ENCODE data around the gene RPL5.
A peak's percentile ranks its signal among the peaks of the same experiment; 100 is the strongest.

Gene RPL5

GRCh38 chr1:92855236-92855635, 23.4 kb downstream of the RPL5 start:
- no peak for DNase-seq (ENCODE audit: low spot score)

DNA sequence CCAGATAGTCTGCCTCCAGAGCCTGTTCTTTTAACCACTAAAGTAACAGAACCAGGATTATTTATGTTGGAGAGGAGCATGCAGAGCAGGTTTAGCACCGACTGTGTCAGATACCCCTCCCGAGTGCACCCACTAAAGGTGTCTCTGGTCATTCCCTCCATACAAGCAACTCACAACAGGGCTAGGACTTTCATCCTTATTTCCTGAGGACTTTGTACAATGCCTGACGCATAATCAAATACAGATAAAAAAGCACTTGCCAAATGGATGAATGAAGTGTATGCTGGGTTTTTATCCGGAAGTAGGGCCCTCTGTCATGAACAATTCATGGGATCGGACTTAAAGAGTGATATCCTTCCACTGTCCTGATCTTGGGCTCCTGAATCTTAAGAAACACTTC, 26.0 kb downstream of the RPL5 start:
- DNase-seq (ENCODE audit: low spot score): no peak

DNA sequence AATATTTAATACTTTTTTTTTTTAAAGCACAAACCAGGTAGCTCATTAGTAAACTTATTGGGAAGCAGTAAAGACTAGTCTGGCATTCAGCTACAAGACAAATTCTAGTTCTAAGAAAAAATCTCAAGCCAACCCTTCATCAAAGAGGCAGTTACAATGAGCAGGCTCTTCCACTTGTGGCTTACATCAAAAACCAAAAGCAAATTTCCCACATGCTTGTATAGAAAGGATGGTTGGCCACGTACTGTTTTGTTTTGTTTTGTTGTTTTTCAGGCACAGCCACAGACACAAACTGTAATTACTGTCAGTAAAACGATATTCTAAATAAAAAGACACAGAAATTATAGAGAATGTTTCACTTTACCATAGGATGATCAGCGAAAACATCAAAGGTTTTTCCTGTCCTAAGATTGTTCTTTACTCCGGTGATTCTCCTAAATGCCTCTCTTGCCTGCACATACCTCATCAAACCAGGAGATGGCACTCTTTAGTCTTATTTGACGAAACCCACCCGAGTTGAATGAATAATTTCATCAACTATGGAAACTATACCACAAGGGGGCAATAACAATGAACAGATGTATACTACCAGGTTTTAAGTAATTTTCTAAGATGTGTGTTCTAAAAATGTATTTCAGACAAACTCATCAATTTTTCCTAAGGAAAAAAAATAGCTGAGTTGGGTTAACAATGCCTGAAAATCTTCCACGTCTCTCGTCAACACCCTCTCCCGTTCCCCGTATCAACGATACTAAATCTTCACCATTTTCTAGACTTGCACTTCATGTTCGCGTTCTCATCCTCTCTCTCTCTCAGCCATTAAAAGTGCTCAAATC, 26.9 kb downstream of the RPL5 start:
- DNase-seq (ENCODE audit: low spot score): peak; percentile 77

DNA sequence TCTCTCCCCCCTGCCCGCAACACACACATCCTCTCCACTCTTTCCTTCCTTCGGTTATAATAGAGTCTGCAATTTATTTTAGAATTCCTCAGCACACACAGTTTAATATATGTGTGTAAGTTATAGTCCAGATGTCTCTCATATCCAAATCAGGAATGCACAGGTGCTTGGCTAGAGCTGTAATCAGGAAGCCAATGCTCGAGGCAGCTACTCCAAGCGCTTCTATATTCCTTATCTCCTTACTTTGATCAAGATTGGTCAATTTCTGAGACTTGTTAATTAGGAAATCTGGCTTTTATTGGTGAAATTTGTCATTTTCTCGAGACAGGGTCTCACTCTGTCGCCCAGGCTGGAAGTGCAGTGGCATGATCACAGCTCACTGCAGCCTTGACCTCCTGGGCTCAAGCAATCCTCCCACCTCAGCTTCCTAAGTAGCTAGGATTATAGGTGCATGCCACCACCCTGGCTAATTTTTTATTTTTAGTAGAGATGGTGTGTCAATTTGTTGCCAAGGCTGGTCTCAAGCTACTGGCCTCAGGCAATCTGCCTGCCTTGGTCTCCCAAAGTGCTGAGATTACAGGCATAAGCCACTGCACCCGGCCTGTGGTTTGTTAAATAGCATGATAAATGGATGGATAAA, 27.7 kb downstream of the RPL5 start:
- DNase-seq (ENCODE audit: low spot score): no peak

- DNase-seq (ENCODE audit: low spot score): no peak
Measured at GRCh38 chr1:92862605-92863004, 30.8 kb downstream of the RPL5 start.

- DNase-seq (ENCODE audit: low spot score): no peak
Measured at GRCh38 chr1:92864131-92864530, 32.3 kb downstream of the RPL5 start.

DNA sequence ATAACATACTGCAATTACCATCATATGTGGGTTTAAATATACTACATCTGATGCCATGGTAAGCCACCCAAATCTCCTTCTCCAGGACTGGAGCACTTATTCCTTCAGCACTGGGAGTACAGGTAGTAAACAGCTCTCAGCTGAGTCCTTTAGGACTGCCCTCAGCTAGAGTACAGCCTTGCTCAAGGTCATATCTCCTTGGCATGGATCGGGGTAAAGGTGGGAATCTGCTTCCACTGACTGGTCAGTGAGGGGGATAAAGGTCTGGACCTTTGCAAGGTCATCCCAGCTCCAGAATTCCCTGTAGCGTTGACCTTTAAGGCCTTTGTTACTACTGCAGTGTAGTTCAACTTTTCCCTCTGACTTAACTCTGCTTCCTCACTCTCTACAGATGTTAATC, 38.8 kb downstream of the RPL5 start:
- DNase-seq (ENCODE audit: low spot score): no peak

GRCh38 chr1:92872719-92873118, 40.9 kb downstream of the RPL5 start:
- no peak for DNase-seq (ENCODE audit: low spot score)

DNA sequence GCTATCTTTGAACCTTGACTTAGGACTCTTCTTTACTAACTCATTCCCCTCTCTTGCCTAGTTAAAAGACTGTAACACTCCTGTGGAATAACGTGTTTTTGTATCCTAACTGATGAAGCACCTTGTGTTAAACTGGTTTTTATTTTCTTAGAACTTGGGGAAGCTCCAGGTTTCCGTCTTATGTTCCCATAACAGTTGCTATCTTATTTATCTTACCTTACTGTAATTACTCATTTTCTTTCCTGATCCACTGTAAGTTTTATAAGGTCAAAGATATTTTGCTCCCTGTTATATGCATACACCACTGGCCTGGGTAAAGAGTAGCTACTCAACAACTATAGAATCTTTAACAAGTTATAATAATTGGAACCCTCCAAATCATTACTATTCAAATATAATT, 43.1 kb downstream of the RPL5 start:
- no peak for DNase-seq (ENCODE audit: low spot score)

DNA sequence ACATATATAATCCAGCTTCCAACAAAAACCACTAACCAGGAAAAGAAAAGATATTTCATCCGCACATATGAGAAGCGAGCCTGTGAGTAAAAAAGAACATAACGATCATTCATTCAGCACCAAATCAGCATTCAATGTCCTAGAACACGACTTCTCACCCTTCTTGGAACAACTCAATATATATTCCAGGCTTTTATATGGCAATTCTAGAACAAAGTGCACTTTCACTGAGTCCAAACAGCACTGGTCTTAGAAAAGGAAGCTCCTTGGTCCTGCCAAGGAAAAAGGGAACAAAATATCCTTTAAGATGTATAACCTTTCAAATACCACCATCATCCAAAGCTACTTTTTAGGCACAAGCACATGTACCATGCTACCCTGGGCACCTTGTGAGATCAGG, 44.5 kb downstream of the RPL5 start:
- no peak for DNase-seq (ENCODE audit: low spot score)

DNA sequence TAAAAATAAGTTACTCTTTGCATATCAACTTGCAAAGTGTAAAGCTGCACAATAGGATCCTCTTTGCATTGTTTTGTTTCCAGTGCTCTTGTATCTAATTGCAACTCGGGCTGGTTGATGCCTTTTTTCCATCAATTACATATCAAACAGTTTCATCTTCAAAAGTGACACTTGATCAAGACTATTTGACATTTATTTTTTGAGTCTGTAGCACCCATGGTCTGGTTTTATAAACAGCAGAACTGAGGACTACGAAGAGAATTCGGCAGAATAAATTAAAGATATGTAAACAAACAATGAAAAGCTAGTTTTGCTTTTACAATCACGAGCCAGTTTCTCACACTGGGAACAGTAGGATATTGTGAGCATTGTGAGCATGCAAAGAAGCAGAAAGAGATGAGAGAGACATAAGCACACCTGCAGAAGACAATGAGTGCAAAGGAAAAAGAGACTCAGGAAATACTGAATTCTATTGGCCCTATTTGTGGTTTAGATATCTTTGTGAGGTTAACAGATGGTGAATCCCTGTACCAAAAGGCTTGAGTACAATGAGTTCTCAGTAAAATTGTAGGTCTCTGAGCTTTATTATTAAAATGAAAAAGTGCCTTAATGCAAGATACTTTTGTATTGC, 45.4 kb downstream of the RPL5 start:
- no peak for DNase-seq (ENCODE audit: low spot score)

GRCh38 chr1:92877792-92878191, 46.0 kb downstream of the RPL5 start:
- DNase-seq (ENCODE audit: low spot score): no peak

GRCh38 chr1:92879316-92879968, 47.6 kb downstream of the RPL5 start:
- no peak for DNase-seq (ENCODE audit: low spot score)

DNA sequence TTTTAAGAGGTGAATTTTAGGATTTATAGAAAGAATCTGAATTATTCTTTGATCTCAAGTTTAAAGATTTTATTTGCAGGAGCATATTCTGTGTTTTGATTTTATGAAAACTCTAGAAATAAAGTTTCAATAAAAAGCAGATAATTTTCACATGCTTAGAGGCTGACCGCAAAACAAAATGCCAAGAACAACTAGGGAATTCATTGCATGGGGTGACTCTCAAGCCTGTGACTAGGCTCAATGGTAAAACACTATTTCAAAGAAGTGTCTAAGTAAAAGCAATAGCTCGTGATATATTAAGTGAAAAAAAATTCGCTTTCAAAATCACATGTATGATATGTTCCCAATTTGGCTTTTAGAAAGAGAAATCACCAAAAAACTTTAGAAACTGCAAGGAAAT, 49.6 kb downstream of the RPL5 start:
- DNase-seq (ENCODE audit: low spot score): no peak

DNA sequence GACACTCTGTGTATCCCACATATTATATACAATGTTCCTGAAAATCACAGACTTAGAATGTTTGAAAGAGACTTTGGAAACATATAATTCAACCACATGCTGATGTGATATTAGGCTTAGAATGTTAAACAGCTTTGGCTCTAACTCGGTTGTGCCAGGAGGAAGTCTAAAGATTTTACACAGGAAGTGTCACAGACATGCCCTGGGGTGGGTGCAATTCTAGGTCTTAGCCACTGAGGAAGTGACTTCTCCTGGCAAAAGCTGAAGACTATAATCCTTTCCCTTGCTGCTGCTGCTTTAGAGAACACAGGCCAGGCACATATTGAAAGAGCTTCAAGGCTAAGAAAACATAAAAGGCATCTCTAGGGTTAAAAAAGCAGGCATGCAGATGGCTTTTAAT, 51.0 kb downstream of the RPL5 start:
- DNase-seq (ENCODE audit: low spot score): no peak

DNA sequence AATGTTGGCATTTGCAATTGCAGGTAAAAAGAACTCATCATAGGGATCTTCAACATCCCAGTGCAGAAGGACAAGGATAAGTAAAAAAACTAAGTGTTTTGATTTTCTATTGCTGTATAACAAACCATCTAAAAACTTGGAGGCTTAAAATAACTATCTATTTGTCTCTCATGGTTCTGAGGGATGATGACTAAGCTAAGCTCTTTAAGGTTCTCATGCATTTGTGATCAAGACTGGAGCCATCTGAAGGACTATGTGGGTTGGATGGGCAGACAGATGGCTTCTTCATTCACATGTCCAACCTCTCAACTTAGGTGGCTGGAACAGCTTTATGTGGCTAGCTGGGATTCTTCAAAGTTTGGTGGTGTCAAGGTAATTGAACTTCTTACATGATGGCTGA, 51.5 kb downstream of the RPL5 start:
- DNase-seq (ENCODE audit: low spot score): no peak

GRCh38 chr1:92884195-92884594, 52.4 kb downstream of the RPL5 start:
- DNase-seq (ENCODE audit: low spot score): no peak

GRCh38 chr1:92886886-92887419, 55.1 kb downstream of the RPL5 start:
- DNase-seq (ENCODE audit: low spot score): no peak

DNA sequence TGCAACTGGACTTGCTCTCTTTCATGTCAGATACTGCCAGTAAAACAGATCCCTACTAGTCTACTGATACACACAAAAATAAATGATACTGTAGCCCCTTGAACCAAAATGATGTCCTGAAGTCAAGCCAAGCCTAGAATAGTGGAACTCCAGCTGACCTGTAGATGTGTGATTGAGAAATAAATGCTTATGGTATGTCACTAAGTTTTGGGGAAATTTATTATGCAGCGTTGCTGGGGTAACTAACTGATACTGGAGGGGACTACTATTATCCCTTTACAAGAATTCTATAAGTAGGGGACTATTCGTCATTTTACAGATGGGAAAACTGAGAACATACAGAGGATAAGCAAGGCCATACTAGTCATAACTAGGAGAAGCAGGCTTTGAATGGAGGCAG, 55.6 kb downstream of the RPL5 start:
- no peak for DNase-seq (ENCODE audit: low spot score)
